Measurements from ENCODE around the gene TIMP2.

The TIMP2 gene

DNA sequence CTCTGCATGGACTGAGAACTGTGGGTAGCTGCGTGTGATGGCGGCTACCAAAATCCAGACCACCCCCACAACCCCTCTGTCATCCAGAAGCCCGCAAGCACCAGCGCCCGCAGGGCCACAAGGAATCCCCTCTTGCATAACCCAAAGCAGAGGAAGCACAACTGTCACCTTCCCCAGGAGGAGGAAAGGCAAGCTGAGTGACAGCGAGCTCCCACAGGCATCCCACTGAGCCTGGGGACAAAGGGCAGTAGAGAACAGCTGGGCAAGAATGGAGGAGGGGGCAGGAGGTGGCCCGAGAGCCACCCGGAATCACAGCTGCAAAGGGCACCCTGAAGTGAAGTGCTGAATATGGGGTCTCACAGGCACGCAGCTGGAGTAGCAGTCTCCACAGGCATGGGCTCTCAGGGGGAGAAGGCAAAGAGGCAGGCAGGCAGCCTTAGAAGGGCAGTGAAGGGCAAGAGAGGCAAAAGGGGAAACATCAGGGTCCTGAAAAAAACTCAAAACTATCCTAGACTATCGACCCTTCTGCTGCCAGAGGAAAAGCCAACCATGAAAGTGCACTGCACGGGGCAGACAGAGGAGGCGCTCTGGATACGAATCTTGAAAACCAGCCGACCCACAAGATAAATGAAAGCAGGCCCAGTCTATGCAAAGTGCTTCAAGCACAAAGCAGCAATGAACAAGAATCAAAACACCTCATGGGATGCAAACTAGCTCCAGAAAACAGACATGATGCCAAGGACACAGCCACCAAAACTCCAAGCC lies 101.7 kb downstream of the TIMP2 start:
- Histone ChIP-seq H3K36me3 (ENCODE audit: insufficient read depth, low read length) (peaks cover 88% of the 10 kb centered on the region), H3K4me3 (ENCODE audit: low read depth in 1 of 2, low read length in 2 of 2) (no peak overlapping the region), H3K9me3 (ENCODE audit: low read length) (no peaks in the 10 kb centered on the region), H3K4me1 (ENCODE audit: insufficient read depth, low read length) (no peaks in the 10 kb centered on the region), H3K9ac (ENCODE audit: low read length) (no peak overlapping the region), H3K27me3 (ENCODE audit: control insufficient read depth in 1 of 2, insufficient read depth in 2 of 2, low read length in 2 of 2) (no peaks in the 10 kb centered on the region), H3K27ac (ENCODE audit: low read depth, low read length) (no peak overlapping the region)

DNA sequence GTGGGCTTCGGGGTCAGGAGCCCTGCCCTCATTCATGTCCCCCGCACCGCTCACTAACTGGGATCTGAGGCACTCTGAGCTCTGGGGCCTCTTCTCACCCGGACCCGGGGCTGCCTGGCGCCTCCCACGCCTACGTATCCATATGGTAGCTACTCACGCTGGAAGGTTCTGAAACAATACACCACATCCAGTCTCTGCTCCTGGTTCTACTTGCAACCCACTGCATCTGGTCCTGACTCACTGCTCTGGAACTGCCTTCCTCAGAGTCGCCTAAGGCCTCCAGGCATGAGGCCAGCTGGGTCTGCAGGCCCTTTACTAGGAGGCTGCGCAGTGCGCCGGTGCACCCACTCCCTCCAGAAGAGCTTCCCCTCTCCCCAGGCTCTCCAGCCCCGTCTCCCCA lies 102.6 kb downstream of the TIMP2 start:
- Histone ChIP-seq H3K36me3 (ENCODE audit: insufficient read depth, low read length) (peaks cover 88% of the 10 kb centered on the region), H3K4me1 (ENCODE audit: insufficient read depth, low read length) (no peaks in the 10 kb centered on the region), H3K9ac (ENCODE audit: low read length) (no peak overlapping the region), H3K4me3 (ENCODE audit: low read depth in 1 of 2, low read length in 2 of 2) (no peak overlapping the region), H3K27ac (ENCODE audit: low read depth, low read length) (no peak overlapping the region), H3K27me3 (ENCODE audit: control insufficient read depth in 1 of 2, insufficient read depth in 2 of 2, low read length in 2 of 2) (no peaks in the 10 kb centered on the region), H3K9me3 (ENCODE audit: low read length) (no peaks in the 10 kb centered on the region)

- no peaks in the 10 kb centered on the region for H3K27me3 ChIP-seq (ENCODE audit: control insufficient read depth in 1 of 2, insufficient read depth in 2 of 2, low read length in 2 of 2)
- peaks cover 88% of the 10 kb centered on the region for H3K36me3 ChIP-seq (ENCODE audit: insufficient read depth, low read length)
- no peak overlapping the region for H3K27ac ChIP-seq (ENCODE audit: low read depth, low read length)
- H3K4me3 ChIP-seq (ENCODE audit: low read depth in 1 of 2, low read length in 2 of 2), result no peak overlapping the region
- no peaks in the 10 kb centered on the region for H3K9me3 ChIP-seq (ENCODE audit: low read length)
- no peaks in the 10 kb centered on the region for H3K4me1 ChIP-seq (ENCODE audit: insufficient read depth, low read length)
- H3K9ac ChIP-seq (ENCODE audit: low read length), result no peak overlapping the region
These were observed 103.2 kb downstream of the TIMP2 start for GRCh38 chr17:78821961-78822360.

- no peak overlapping the region for H3K9ac ChIP-seq (ENCODE audit: low read length)
- no peaks in the 10 kb centered on the region for H3K4me1 ChIP-seq (ENCODE audit: insufficient read depth, low read length)
- H3K27me3 ChIP-seq (ENCODE audit: control insufficient read depth in 1 of 2, insufficient read depth in 2 of 2, low read length in 2 of 2), result no peaks in the 10 kb centered on the region
- no peaks in the 10 kb centered on the region for H3K9me3 ChIP-seq (ENCODE audit: low read length)
- peaks cover 85% of the 10 kb centered on the region for H3K36me3 ChIP-seq (ENCODE audit: insufficient read depth, low read length)
- no peak overlapping the region for H3K27ac ChIP-seq (ENCODE audit: low read depth, low read length)
- no peak overlapping the region for H3K4me3 ChIP-seq (ENCODE audit: low read depth in 1 of 2, low read length in 2 of 2)
These were observed 104.3 kb downstream of the TIMP2 start for GRCh38 chr17:78820841-78821240.

GRCh38 chr17:78819806-78820792 lies 105.1 kb downstream of the TIMP2 start:
- no peak overlapping the region for H3K9ac ChIP-seq (ENCODE audit: low read length)
- H3K4me1 ChIP-seq (ENCODE audit: insufficient read depth, low read length), result no peaks in the 10 kb centered on the region
- H3K4me3 ChIP-seq (ENCODE audit: low read depth in 1 of 2, low read length in 2 of 2), result no peak overlapping the region
- no peak overlapping the region for H3K27ac ChIP-seq (ENCODE audit: low read depth, low read length)
- no peaks in the 10 kb centered on the region for H3K27me3 ChIP-seq (ENCODE audit: control insufficient read depth in 1 of 2, insufficient read depth in 2 of 2, low read length in 2 of 2)
- H3K36me3 ChIP-seq (ENCODE audit: insufficient read depth, low read length), result peaks cover 85% of the 10 kb centered on the region
- no peaks in the 10 kb centered on the region for H3K9me3 ChIP-seq (ENCODE audit: low read length)

GRCh38 chr17:78819402-78819801 lies 105.8 kb downstream of the TIMP2 start:
- H3K4me1 ChIP-seq (ENCODE audit: insufficient read depth, low read length), result no peaks in the 10 kb centered on the region
- H3K4me3 ChIP-seq (ENCODE audit: low read depth in 1 of 2, low read length in 2 of 2), result no peak overlapping the region
- no peaks in the 10 kb centered on the region for H3K9me3 ChIP-seq (ENCODE audit: low read length)
- no peak overlapping the region for H3K9ac ChIP-seq (ENCODE audit: low read length)
- H3K27ac ChIP-seq (ENCODE audit: low read depth, low read length), result no peak overlapping the region
- H3K36me3 ChIP-seq (ENCODE audit: insufficient read depth, low read length), result peaks cover 79% of the 10 kb centered on the region
- no peaks in the 10 kb centered on the region for H3K27me3 ChIP-seq (ENCODE audit: control insufficient read depth in 1 of 2, insufficient read depth in 2 of 2, low read length in 2 of 2)

DNA sequence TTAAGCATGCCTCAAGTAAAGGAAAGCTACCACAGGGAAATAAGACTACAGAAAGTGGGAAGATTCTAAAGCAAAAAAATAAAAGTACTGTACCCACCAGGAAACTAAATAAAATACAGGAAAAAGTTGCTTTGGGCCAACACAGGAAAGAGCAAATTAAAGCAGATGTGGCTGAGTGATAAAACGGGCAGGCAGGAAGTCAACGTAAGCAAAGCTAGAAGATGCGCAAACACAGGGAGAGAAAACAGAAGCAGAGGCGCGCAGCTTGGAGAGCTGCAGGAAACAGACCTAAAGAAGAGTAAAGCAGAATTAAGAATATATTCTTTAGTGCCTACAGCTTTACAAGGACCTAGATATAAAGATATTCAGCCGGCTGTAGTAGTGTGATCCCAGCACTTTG lies 106.3 kb downstream of the TIMP2 start:
- H3K4me1 ChIP-seq (ENCODE audit: insufficient read depth, low read length), result no peaks in the 10 kb centered on the region
- no peak overlapping the region for H3K9ac ChIP-seq (ENCODE audit: low read length)
- no peaks in the 10 kb centered on the region for H3K9me3 ChIP-seq (ENCODE audit: low read length)
- H3K36me3 ChIP-seq (ENCODE audit: insufficient read depth, low read length), result peaks cover 79% of the 10 kb centered on the region
- H3K4me3 ChIP-seq (ENCODE audit: low read depth in 1 of 2, low read length in 2 of 2), result no peak overlapping the region
- H3K27me3 ChIP-seq (ENCODE audit: control insufficient read depth in 1 of 2, insufficient read depth in 2 of 2, low read length in 2 of 2), result no peaks in the 10 kb centered on the region
- H3K27ac ChIP-seq (ENCODE audit: low read depth, low read length), result no peak overlapping the region

- no peaks in the 10 kb centered on the region for H3K9me3 ChIP-seq (ENCODE audit: low read length)
- no peaks in the 10 kb centered on the region for H3K4me1 ChIP-seq (ENCODE audit: insufficient read depth, low read length)
- H3K27me3 ChIP-seq (ENCODE audit: control insufficient read depth in 1 of 2, insufficient read depth in 2 of 2, low read length in 2 of 2), result no peaks in the 10 kb centered on the region
- no peak overlapping the region for H3K9ac ChIP-seq (ENCODE audit: low read length)
- H3K27ac ChIP-seq (ENCODE audit: low read depth, low read length), result no peak overlapping the region
- no peak overlapping the region for H3K4me3 ChIP-seq (ENCODE audit: low read depth in 1 of 2, low read length in 2 of 2)
- peaks cover 79% of the 10 kb centered on the region for H3K36me3 ChIP-seq (ENCODE audit: insufficient read depth, low read length)
These were observed 106.9 kb downstream of the TIMP2 start for GRCh38 chr17:78818152-78818846.

DNA sequence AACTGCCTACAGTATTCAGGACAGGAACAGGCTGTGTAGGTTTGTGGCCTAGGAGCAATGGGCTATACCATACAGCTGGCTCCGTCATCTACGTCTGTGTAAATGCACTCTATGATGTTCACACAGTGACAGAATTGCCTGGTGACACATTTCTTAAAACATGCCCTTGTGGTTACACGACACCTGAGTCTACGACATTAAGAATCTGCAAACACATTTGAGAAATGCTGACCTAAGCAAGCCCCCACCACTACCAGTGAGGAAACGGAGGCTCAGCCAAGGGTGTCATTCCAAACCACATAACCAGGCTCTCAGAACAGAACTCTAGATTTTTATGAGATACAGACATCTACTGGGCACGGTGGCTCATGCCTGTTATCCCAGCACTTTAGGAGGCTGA lies 108.1 kb downstream of the TIMP2 start:
- no peak overlapping the region for H3K27ac ChIP-seq (ENCODE audit: low read depth, low read length)

DNA sequence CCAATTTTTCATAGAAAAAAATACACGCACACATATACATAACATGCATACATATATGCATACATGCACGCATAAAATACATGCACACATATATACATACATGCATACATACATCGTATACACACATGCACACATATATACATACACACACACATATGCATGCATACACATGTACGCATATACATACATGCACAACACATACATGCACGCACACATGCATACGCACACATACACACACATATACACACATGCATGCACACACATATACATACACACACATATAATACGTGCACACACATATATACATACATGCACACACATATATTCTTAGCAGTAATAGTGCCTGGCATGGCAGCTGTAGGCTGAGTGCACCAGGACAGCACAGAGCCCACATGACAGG lies 109.5 kb downstream of the TIMP2 start:
- peaks cover 67% of the 10 kb centered on the region for H3K36me3 ChIP-seq (ENCODE audit: insufficient read depth, low read length)
- H3K27me3 ChIP-seq (ENCODE audit: control insufficient read depth in 1 of 2, insufficient read depth in 2 of 2, low read length in 2 of 2), result no peaks in the 10 kb centered on the region
- no peaks in the 10 kb centered on the region for H3K9me3 ChIP-seq (ENCODE audit: low read length)
- no peak overlapping the region for H3K27ac ChIP-seq (ENCODE audit: low read depth, low read length)
- no peak overlapping the region for H3K4me3 ChIP-seq (ENCODE audit: low read depth in 1 of 2, low read length in 2 of 2)
- no peak overlapping the region for H3K9ac ChIP-seq (ENCODE audit: low read length)
- no peaks in the 10 kb centered on the region for H3K4me1 ChIP-seq (ENCODE audit: insufficient read depth, low read length)

More for the DNA sequence above, 108.1 kb downstream of the TIMP2 start:
- Histone ChIP-seq H3K4me1 (ENCODE audit: insufficient read depth, low read length) (no peaks in the 10 kb centered on the region), H3K27me3 (ENCODE audit: control insufficient read depth in 1 of 2, insufficient read depth in 2 of 2, low read length in 2 of 2) (no peaks in the 10 kb centered on the region), H3K9me3 (ENCODE audit: low read length) (no peaks in the 10 kb centered on the region), H3K9ac (ENCODE audit: low read length) (no peak overlapping the region), H3K36me3 (ENCODE audit: insufficient read depth, low read length) (peaks cover 76% of the 10 kb centered on the region), H3K4me3 (ENCODE audit: low read depth in 1 of 2, low read length in 2 of 2) (no peak overlapping the region)

DNA sequence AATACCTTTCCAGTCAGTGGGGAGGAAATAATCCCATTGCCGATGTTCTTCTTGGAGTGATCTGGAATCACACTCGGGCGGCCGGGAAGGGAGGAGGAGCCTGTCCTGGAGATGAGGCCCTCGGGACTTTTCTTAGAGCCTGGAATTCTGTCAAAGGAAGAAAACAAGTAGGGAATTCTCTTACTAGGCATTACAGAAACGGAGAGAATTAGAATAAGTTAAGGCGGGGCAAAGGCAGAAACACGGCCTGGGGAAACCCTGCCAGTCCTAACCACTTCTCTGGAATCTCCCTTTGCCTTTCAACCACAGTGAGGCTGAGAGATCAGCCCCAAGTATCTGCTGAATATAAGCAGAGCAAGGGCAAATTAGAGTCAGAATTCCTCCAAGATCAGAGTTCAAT lies 112.3 kb downstream of the TIMP2 start:
- Histone ChIP-seq H3K4me3 (ENCODE audit: low read depth in 1 of 2, low read length in 2 of 2) (no peak overlapping the region), H3K9ac (ENCODE audit: low read length) (no peak overlapping the region), H3K27me3 (ENCODE audit: control insufficient read depth in 1 of 2, insufficient read depth in 2 of 2, low read length in 2 of 2) (no peaks in the 10 kb centered on the region), H3K4me1 (ENCODE audit: insufficient read depth, low read length) (no peaks in the 10 kb centered on the region), H3K27ac (ENCODE audit: low read depth, low read length) (no peak overlapping the region), H3K36me3 (ENCODE audit: insufficient read depth, low read length) (peaks cover 64% of the 10 kb centered on the region), H3K9me3 (ENCODE audit: low read length) (no peaks in the 10 kb centered on the region)

All from muscle layer of colon (tissue), 2 donors.